Fibroblast of lung (primary cell): Measurements from ENCODE around the gene MMRN2. TPM values are rescaled to one million over a fixed set of nuclear protein-coding genes. Genes with fewer than 3 reads are reported as not detected.
"Not testable (repeated sequence)": the region's sequence is repeated elsewhere in the genome, so short reads cannot be mapped to it uniquely, and the experiment has no call there.

Experiments
- DNase-seq, 2 donors: peaks; one replicate each; pipeline versions ENCODE4 v3.0.0 to v3.0.0-alpha.2; 2010; ENCODE audit warnings: low read depth in 2 of 2
- H2AFZ ChIP-seq: 2 replicates; pipeline ENCODE4 v1.5.1; 2012; ENCODE audit warnings: low read length, control low read depth, inconsistent platforms
- H3K27ac ChIP-seq: 2 replicates; pipeline ENCODE4 v1.5.1; 2011; ENCODE audit warnings: low read length, control low read depth; ENCODE audit not compliant: insufficient read depth
- H3K27me3 ChIP-seq: 2 replicates; pipeline ENCODE4 v1.5.1; 2011; ENCODE audit warnings: mild to moderate bottlenecking, low read length; ENCODE audit not compliant: control insufficient read depth, insufficient read depth
- H3K36me3 ChIP-seq: 2 replicates; pipeline ENCODE4 v1.5.1; 2011; ENCODE audit warnings: low read length; ENCODE audit not compliant: control insufficient read depth, insufficient read depth
- H3K4me1 ChIP-seq: 2 replicates; pipeline ENCODE4 v1.5.1; 2011; ENCODE audit warnings: low read length; ENCODE audit not compliant: control insufficient read depth, insufficient read depth; ENCODE audit errors: extremely low read depth
- H3K4me2 ChIP-seq: 2 replicates; pipeline ENCODE4 v1.5.1; 2011; ENCODE audit warnings: low read length, control low read depth; ENCODE audit not compliant: insufficient read depth; ENCODE audit errors: extremely low read depth
- H3K4me3 ChIP-seq, 4 experiments: fragments of 200-600 bp in 1 of 4; sonication (generic) in 1 of 4; replicated peaks in 1 of 4; 2 replicates each; pipeline ENCODE4 v1.5.1; 2011 to 2016; ENCODE audit warnings: low read length in 4 of 4, low read depth in 3 of 4, mild to moderate bottlenecking in 3 of 4, control low read depth in 2 of 4, inconsistent platforms in 1 of 4, mixed read lengths in 1 of 4; ENCODE audit not compliant: insufficient read depth in 1 of 4; ENCODE audit errors: control extremely low read depth in 1 of 4
- H3K79me2 ChIP-seq: 2 replicates; pipeline ENCODE4 v1.5.1; 2012; ENCODE audit warnings: mild to moderate bottlenecking, low read length, inconsistent platforms; ENCODE audit not compliant: control insufficient read depth, insufficient read depth
- H3K9ac ChIP-seq: 2 replicates; pipeline ENCODE4 v1.5.1; 2011; ENCODE audit warnings: mild to moderate bottlenecking, low read length, control low read depth; ENCODE audit not compliant: insufficient read depth
- H3K9me3 ChIP-seq: 2 replicates; pipeline ENCODE4 v1.5.1; 2012; ENCODE audit warnings: low read depth, low read length; ENCODE audit not compliant: control insufficient read depth, insufficient read depth
- H4K20me1 ChIP-seq: 2 replicates; pipeline ENCODE4 v1.5.1; 2011; ENCODE audit warnings: low read length; ENCODE audit not compliant: control insufficient read depth, insufficient read depth; ENCODE audit errors: extremely low read depth
- EZH2 ChIP-seq: IDR thresholded peaks from 2 replicates; pipeline ENCODE4 v1.5.1; 2012; ENCODE audit warnings: low read length, control low read depth, mild to moderate bottlenecking; ENCODE audit errors: missing control alignments
- polyA plus RNA-seq, 2 donors: library from polyadenylated mRNA; depleted of rRNA in 1 of 2; stranded (reverse) in 1 of 2; unstranded in 1 of 2; fragments of >200 nt; gene quantifications; 2 replicates each; pipeline ENCODE4 v1.2.1, GENCODE V29; 2011 to 2012; ENCODE audit warnings: missing spikeins in 1 of 2
- total RNA-seq: library from RNA; depleted of rRNA; stranded (reverse); fragments of >200 nt; gene quantifications from 2 replicates; pipeline ENCODE4 v1.2.1, GENCODE V29; 2014
- TF ChIP-seq, protein P1 (sequence below), 2 donors: IDR thresholded peaks in 1 of 2; conservative IDR thresholded peaks in 1 of 2; 1 replicate in 1 of 2; 2 replicates in 1 of 2; pipeline ENCODE4 v1.5.1; 2011 to 2012; ENCODE audit warnings: low read length in 2 of 2, control low read depth in 1 of 2, inconsistent platforms in 1 of 2, low read depth in 1 of 2, mild to moderate bottlenecking in 1 of 2

Gene MMRN2
- total and polyA plus RNA-seq, 2 donors (not counting 1 experiment from before 2014, with no cell fraction given) = 1.5 to 2.1 TPM

DNA sequence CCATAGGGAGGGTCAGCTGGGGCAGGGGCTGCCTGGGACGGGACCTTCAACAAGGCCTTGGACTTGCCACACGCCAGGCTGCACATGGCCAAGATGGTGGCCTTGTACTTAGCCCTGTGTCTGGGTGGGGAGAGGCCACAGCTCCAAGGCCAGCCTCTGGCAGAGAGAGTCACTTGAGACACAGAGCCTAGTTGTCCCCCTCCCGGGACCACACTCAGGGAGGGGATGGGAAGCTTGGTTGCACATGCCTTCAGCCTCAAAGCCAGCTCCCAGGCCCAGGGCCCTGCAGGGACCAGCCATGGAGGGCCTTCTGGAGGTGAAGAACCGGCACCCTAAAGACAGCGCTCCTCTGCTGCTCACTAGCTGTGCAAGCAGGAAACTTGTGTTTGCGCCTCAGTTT is 16.7 kb downstream of the MMRN2 start:
- no peak for DNase-seq
- H3K79me2 ChIP-seq = no peaks in the 10 kb centered on the region
- H3K27me3 ChIP-seq = no peaks in the 10 kb centered on the region
- no peak overlapping the region for H3K4me2 ChIP-seq
- peaks cover 3% of the 10 kb centered on the region for H3K4me1 ChIP-seq
- no peak overlapping the region for H3K27ac ChIP-seq
- H3K36me3 ChIP-seq = peaks cover 2% of the 10 kb centered on the region
- H2AFZ ChIP-seq = no peak overlapping the region
- no peak for TF ChIP-seq EZH2
- TF ChIP-seq, protein P1, sequence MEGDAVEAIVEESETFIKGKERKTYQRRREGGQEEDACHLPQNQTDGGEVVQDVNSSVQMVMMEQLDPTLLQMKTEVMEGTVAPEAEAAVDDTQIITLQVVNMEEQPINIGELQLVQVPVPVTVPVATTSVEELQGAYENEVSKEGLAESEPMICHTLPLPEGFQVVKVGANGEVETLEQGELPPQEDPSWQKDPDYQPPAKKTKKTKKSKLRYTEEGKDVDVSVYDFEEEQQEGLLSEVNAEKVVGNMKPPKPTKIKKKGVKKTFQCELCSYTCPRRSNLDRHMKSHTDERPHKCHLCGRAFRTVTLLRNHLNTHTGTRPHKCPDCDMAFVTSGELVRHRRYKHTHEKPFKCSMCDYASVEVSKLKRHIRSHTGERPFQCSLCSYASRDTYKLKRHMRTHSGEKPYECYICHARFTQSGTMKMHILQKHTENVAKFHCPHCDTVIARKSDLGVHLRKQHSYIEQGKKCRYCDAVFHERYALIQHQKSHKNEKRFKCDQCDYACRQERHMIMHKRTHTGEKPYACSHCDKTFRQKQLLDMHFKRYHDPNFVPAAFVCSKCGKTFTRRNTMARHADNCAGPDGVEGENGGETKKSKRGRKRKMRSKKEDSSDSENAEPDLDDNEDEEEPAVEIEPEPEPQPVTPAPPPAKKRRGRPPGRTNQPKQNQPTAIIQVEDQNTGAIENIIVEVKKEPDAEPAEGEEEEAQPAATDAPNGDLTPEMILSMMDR (conservative IDR thresholded peaks at IDR 0.05 in 1 of 2, IDR thresholded peaks at IDR 0.05 in 1 of 2; ENCODE audit: low read depth in 1 of 2, low read length in 2 of 2) = no peak
- no peaks in the 10 kb centered on the region for H4K20me1 ChIP-seq
- H3K4me3 ChIP-seq = no peak overlapping the region
- H3K9me3 ChIP-seq = no peaks in the 10 kb centered on the region
- H3K9ac ChIP-seq = no peak overlapping the region

DNA sequence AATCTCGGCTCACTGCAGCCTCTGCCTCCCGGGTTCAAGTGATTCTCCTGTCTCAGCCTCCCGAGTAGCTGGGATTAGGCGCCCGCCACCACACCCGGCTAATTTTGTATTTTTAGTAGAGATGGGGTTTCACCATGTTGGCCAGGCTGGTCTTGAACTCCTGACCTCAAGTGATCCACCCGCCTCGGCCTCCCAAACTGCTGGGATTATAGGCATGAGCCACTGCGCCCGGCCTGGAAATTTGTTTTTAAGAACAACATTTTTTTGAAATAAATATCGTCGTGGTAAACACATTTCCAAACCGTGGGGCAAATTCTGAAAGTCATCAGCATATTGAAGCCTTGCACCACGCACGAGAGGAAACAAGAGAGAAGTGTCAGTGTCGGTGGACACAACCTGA is 17.3 kb downstream of the MMRN2 start:
- not testable (repeated sequence) for H3K36me3 ChIP-seq, H3K4me2 ChIP-seq, H3K79me2 ChIP-seq, H2AFZ ChIP-seq, H3K9me3 ChIP-seq, H3K9ac ChIP-seq, H3K4me1 ChIP-seq, H3K27ac ChIP-seq, H4K20me1 ChIP-seq, H3K27me3 ChIP-seq, H3K4me3 ChIP-seq, DNase-seq

DNA sequence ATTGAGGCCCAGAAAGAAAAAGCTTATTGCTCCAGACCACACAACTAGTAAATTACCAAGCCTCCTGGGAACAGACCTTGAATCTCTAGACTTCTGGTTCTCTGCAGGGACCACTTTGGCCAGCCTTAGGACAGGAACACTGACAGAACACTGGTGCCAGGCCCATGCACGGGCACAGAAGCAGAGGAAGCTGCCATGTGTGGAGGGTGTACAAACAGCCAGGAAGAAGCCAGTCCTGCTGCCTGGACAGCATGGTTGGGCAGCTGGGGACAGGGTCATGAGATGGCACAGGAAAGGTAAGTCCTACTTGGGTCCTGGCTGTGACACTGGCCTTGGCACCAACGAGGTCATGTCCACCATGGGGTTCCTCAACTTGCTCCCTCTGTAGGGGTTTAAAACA is 19.2 kb downstream of the MMRN2 start:
- no peak overlapping the region for H3K4me2 ChIP-seq
- DNase-seq = no peak
- no peak overlapping the region for H3K4me3 ChIP-seq
- H3K79me2 ChIP-seq = no peaks in the 10 kb centered on the region
- peaks cover 2% of the 10 kb centered on the region for H3K36me3 ChIP-seq
- H3K27me3 ChIP-seq = no peaks in the 10 kb centered on the region
- H3K9ac ChIP-seq = no peak overlapping the region
- H2AFZ ChIP-seq = no peak overlapping the region
- H3K27ac ChIP-seq = no peak overlapping the region
- H3K4me1 ChIP-seq = peaks cover 3% of the 10 kb centered on the region
- no peak for TF ChIP-seq EZH2
- TF ChIP-seq, protein P1 (conservative IDR thresholded peaks at IDR 0.05 in 1 of 2, IDR thresholded peaks at IDR 0.05 in 1 of 2; ENCODE audit: low read depth in 1 of 2, low read length in 2 of 2) = no peak
- H4K20me1 ChIP-seq = no peaks in the 10 kb centered on the region
- H3K9me3 ChIP-seq = no peaks in the 10 kb centered on the region
